GM12892 (cell line): ENCODE data around the gene SRD5A2.

Source experiments
- POLR2A ChIP-seq: IDR thresholded peaks from 2 replicates; pipeline ENCODE4 v1.6.1; 2011; ENCODE audit warnings: low read depth, low read length, control low read depth
- POLR2AphosphoS5 ChIP-seq: IDR thresholded peaks from 2 replicates; pipeline ENCODE4 v1.6.1; 2011; ENCODE audit warnings: low read depth, low read length, control low read depth
- TAF1 ChIP-seq: IDR thresholded peaks from 2 replicates; pipeline ENCODE4 v1.6.1; 2011; ENCODE audit warnings: low read depth, mild to moderate bottlenecking, control low read depth, low read length, borderline replicate concordance

GRCh38 chr2:31474296-31474695, 106.4 kb downstream of the SRD5A2 start:
- TF ChIP-seq POLR2A (no peak), POLR2AphosphoS5 (no peak), TAF1 (no peak)
